HEK293 (cell line): ENCODE data around the gene CCDC69.

Experiments used
- CTCF ChIP-seq: fragments of 450-650 bp; formaldehyde crosslinking; IDR thresholded peaks from 2 replicates; pipeline ENCODE4 v1.5.1; 2016; ENCODE audit warnings: missing biosample characterization, missing genetic modification characterization
- KLF10 ChIP-seq: fragments of 450-650 bp; IDR thresholded peaks from 2 replicates; pipeline ENCODE4 v1.5.1; 2018; ENCODE audit warnings: missing biosample characterization, mild to moderate bottlenecking, missing genetic modification characterization
- YY1 ChIP-seq: fragments of 450-650 bp; formaldehyde crosslinking; IDR thresholded peaks from 2 replicates; pipeline ENCODE4 v1.5.1; 2018; ENCODE audit warnings: missing biosample characterization, missing genetic modification characterization
- ZBTB49 ChIP-seq: fragments of 450-650 bp; formaldehyde crosslinking; IDR thresholded peaks from 2 replicates; pipeline ENCODE4 v1.5.1; 2016; ENCODE audit warnings: missing biosample characterization, missing genetic modification characterization, low read depth
- ZBTB8A ChIP-seq: fragments of 450-650 bp; formaldehyde crosslinking; IDR thresholded peaks from 2 replicates; pipeline ENCODE4 v1.5.1; 2016; ENCODE audit warnings: missing biosample characterization, missing genetic modification characterization
- ZNF354C ChIP-seq: fragments of 450-650 bp; formaldehyde crosslinking; IDR thresholded peaks from 2 replicates; pipeline ENCODE4 v1.5.1; 2016; ENCODE audit warnings: missing biosample characterization, missing genetic modification characterization, low read depth, borderline replicate concordance
- ZNF530 ChIP-seq: fragments of 450-650 bp; formaldehyde crosslinking; IDR thresholded peaks from 2 replicates; pipeline ENCODE4 v1.5.1; 2016; ENCODE audit warnings: low read depth, missing biosample characterization, missing genetic modification characterization
- ZNF785 ChIP-seq: fragments of 450-650 bp; formaldehyde crosslinking; IDR thresholded peaks from 2 replicates; pipeline ENCODE4 v1.5.1; 2016; ENCODE audit warnings: missing biosample characterization, missing genetic modification characterization
- ZSCAN30 ChIP-seq: fragments of 450-650 bp; IDR thresholded peaks from 2 replicates; pipeline ENCODE4 v1.5.1; 2018; ENCODE audit warnings: missing biosample characterization, mild to moderate bottlenecking, missing genetic modification characterization, moderate library complexity

GRCh38 chr5:151167022-151167421 is 56.9 kb downstream of the CCDC69 start:
- TF ChIP-seq ZSCAN30 (tag by site-specific recombination) (no peak), ZBTB49 (tag by site-specific recombination) (no peak), CTCF (tag by site-specific recombination) (no peak), ZBTB8A (tag by site-specific recombination) (no peak), KLF10 (tag by site-specific recombination) (no peak), ZNF530 (no peak), YY1 (tag by site-specific recombination) (no peak), ZNF785 (tag by site-specific recombination) (no peak), ZNF354C (tag by site-specific recombination) (no peak)
